GM12878 (cell line): Measurements from ENCODE around the gene PUSL1. TPM values are rescaled to one million over a fixed set of nuclear protein-coding genes. Genes with fewer than 3 reads are reported as not detected.

Experiments
- ATAC-seq: fragments of 200-7000 bp; cut with Tn5 transposase; 3 replicates; pipeline ENCODE4 v1.9.1; 2020; ENCODE audit warnings: mild to moderate bottlenecking, moderate library complexity
- BruUV-seq: library from RNA; stranded (reverse); fragments of 400-500 nt; replicated peaks from 2 replicates; lab custom pipeline; 2021; lab: Mats Ljungman, UMichigan
- CTCF ChIA-PET: fragments of 300-600 bp; sonication (Branson Sonifier 250); formaldehyde crosslinking; extraction: SDS; loops from one replicate; lab custom pipeline; 2021; ENCODE audit warnings: inconsistent platforms; lab: Yijun Ruan, JAX
- POLR2A ChIA-PET: fragments of 350-600 bp; formaldehyde crosslinking; extraction: SDS; loops from one replicate; lab custom pipeline; 2021; ENCODE audit warnings: inconsistent platforms; lab: Charles Lee
- RAD21 ChIA-PET: fragments of 300-600 bp; sonication (Branson Sonifier 250); formaldehyde crosslinking; loops from one replicate; lab custom pipeline; 2023; ENCODE audit warnings: antibody characterized with exemption; ENCODE audit not compliant: unreplicated experiment; lab: Charles Lee
- SMC1A ChIA-PET: fragments of 300-600 bp; sonication (Branson Sonifier 250); formaldehyde crosslinking; loops from one replicate; lab custom pipeline; 2023; ENCODE audit not compliant: unreplicated experiment, uncharacterized antibody; lab: Charles Lee
- DNase-seq: peaks from one replicate; pipeline ENCODE4 v3.0.0-alpha.2; 2011; ENCODE audit warnings: low read depth, low spot score
- FAIRE-seq: peaks from 3 replicates; lab custom pipeline; 2011; peaks lifted over from hg19 to GRCh38; lab: Jason Lieb, UNC
- H2AFZ ChIP-seq: 2 replicates; pipeline ENCODE4 v1.6.0; 2011; ENCODE audit warnings: low read depth, low read length, control low read depth; ENCODE audit not compliant: control insufficient read depth
- H3K27ac ChIP-seq: 2 replicates; pipeline ENCODE4 v1.5.1; 2011; ENCODE audit warnings: control low read depth; ENCODE audit not compliant: control insufficient read depth, insufficient read depth
- H3K27me3 ChIP-seq, 2 experiments: replicated peaks in 1 of 2; 2 replicates each; pipeline versions ENCODE4 v1.6.0 to v1.6.1; 2011; ENCODE audit warnings: low read length in 1 of 2; ENCODE audit not compliant: control insufficient read depth in 2 of 2, insufficient read depth in 2 of 2
- H3K36me3 ChIP-seq, 2 experiments: 2 replicates each; pipeline ENCODE4 v1.5.1; 2011; ENCODE audit warnings: low read length in 1 of 2; ENCODE audit not compliant: control insufficient read depth in 2 of 2, insufficient read depth in 2 of 2
- H3K4me1 ChIP-seq: 2 replicates; pipeline ENCODE4 v1.6.1; 2011; ENCODE audit warnings: mild to moderate bottlenecking, low read length, moderate library complexity, mixed read lengths; ENCODE audit not compliant: control insufficient read depth, insufficient read depth
- H3K4me2 ChIP-seq: 2 replicates; pipeline ENCODE4 v1.6.0; 2011; ENCODE audit warnings: control low read depth; ENCODE audit not compliant: control insufficient read depth, insufficient read depth
- H3K4me3 ChIP-seq: fragments of 200-600 bp; sonication (generic); 2 replicates; pipeline ENCODE4 v1.5.1; 2016
- H3K79me2 ChIP-seq: 2 replicates; pipeline ENCODE4 v1.6.0; 2011; ENCODE audit warnings: low read length; ENCODE audit not compliant: control insufficient read depth, insufficient read depth
- H3K9ac ChIP-seq: 2 replicates; pipeline ENCODE4 v1.8.0; 2011; ENCODE audit warnings: low read length, control low read depth, mixed read lengths; ENCODE audit not compliant: control insufficient read depth, insufficient read depth
- H3K9me3 ChIP-seq: replicated peaks from 3 replicates; pipeline ENCODE4 v1.5.1; 2011; ENCODE audit warnings: mild to moderate bottlenecking, low read length; ENCODE audit not compliant: control insufficient read depth, insufficient read depth
- H4K20me1 ChIP-seq: 2 replicates; pipeline ENCODE4 v1.6.0; 2011; ENCODE audit not compliant: control insufficient read depth, insufficient read depth
- CHD1 ChIP-seq: IDR thresholded peaks from 2 replicates; pipeline ENCODE4 v1.6.1; 2012; ENCODE audit warnings: low read depth, low read length, improper control_type of control experiment
- DPF2 ChIP-seq: fragments of 450-650 bp; IDR thresholded peaks from 2 replicates; pipeline ENCODE4 v1.6.1; 2017; ENCODE audit warnings: mild to moderate bottlenecking
- LARP7 ChIP-seq: fragments of 450-650 bp; IDR thresholded peaks from 2 replicates; pipeline ENCODE4 v1.6.1; 2017; ENCODE audit warnings: mild to moderate bottlenecking
- MLLT1 ChIP-seq: fragments of 450-650 bp; IDR thresholded peaks from 2 replicates; pipeline ENCODE4 v1.6.1; 2016; ENCODE audit warnings: mild to moderate bottlenecking
- POLR2AphosphoS2 ChIP-seq: IDR thresholded peaks from 2 replicates; pipeline ENCODE4 v1.6.1; 2011; ENCODE audit warnings: low read depth, mild to moderate bottlenecking, low read length, improper control_type of control experiment, moderate library complexity
- REST ChIP-seq: IDR thresholded peaks from 2 replicates; pipeline ENCODE4 v1.6.1; 2012; ENCODE audit warnings: mild to moderate bottlenecking, low read depth, low read length
- SREBF1 ChIP-seq: IDR thresholded peaks from 2 replicates; pipeline ENCODE4 v1.6.1; 2012; ENCODE audit warnings: mild to moderate bottlenecking, low read length
- STAT1 ChIP-seq: fragments of 450-650 bp; conservative IDR thresholded peaks from 2 replicates; pipeline ENCODE4 v1.6.1; 2014; ENCODE audit warnings: antibody characterized with exemption, mild to moderate bottlenecking
- YY1 ChIP-seq: IDR thresholded peaks from 2 replicates; pipeline ENCODE4 v1.6.1; 2011; ENCODE audit warnings: low read depth, mild to moderate bottlenecking, low read length
- ZNF384 ChIP-seq: IDR thresholded peaks from 2 replicates; pipeline ENCODE4 v1.6.1; 2012; ENCODE audit warnings: low read depth, mild to moderate bottlenecking, low read length, improper control_type of control experiment, borderline replicate concordance
- ZNF687 ChIP-seq: fragments of 450-650 bp; IDR thresholded peaks from 2 replicates; pipeline ENCODE4 v1.6.1; 2017; ENCODE audit warnings: mild to moderate bottlenecking, moderate library complexity
- WGBS: methylation state at CpG from one replicate; pipeline ENCODE4 v1.1.6; 2016; ENCODE audit warnings: low lambda C conversion rate; ENCODE audit not compliant: insufficient replicate concordance, insufficient coverage; ENCODE audit errors: missing lambda C conversion rate; 5-methylcytosine and 5-hydroxymethylcytosine counted together
- in situ Hi-C: fragments of 300-500 bp; cut with MboI; formaldehyde crosslinking; loops from 9 replicates; pipeline ENCODE4 v1.14.3; 2018; ENCODE audit warnings: mixed read lengths
- intact Hi-C: fragments of 100-400 bp; cut with micrococcal nuclease; formaldehyde crosslinking; loops from one replicate; pipeline ENCODE4 v1.14.2; 2022; ENCODE audit not compliant: unreplicated experiment
- polyA plus RNA-seq, 11 experiments: library from polyadenylated mRNA; depleted of rRNA in 4 of 11; unstranded in 6 of 11; stranded (reverse) in 5 of 11; fragments of >200 nt; fragmentation: Nextera tagmentation in 4 of 11; fragmentation: Illumina TruSeq in 1 of 11; extraction: Ambion mirVana in 4 of 11; extraction: Trizol in 1 of 11; gene quantifications; 1 replicate in 1 of 11; 2 replicates in 10 of 11; pipeline versions ENCODE4 v1.2.1 to v1.2.3, GENCODE V29; 2011 to 2016; ENCODE audit warnings: inconsistent platforms in 2 of 11, missing spikeins in 2 of 11, low read depth in 1 of 11
- total RNA-seq, 4 experiments: library from RNA; depleted of rRNA in 3 of 4; stranded (reverse); fragments of >200 nt in 3 of 4; fragmentation: Illumina TruSeq in 1 of 4; extraction: Trizol in 1 of 4; gene quantifications; 2 replicates each; pipeline versions ENCODE4 v1.2.1 to v1.2.3, GENCODE V29; 2013 to 2021

Gene PUSL1
- total and polyA plus RNA-seq, 10 of the 15 experiments (the other 5 are each of a cell fraction or from before 2014, with no cell fraction given): 0.16 to 28.4 (median 15.1) TPM

- no peak for TF ChIP-seq REST
- TF ChIP-seq DPF2: peak; percentile 92
- no peak for TF ChIP-seq CHD1
These were observed 41.0 kb downstream of the PUSL1 start, which contains the start of gene DVL1 (continued) for GRCh38 chr1:1349256-1350012.

GRCh38 chr1:1351511-1352427 lies 43.4 kb downstream of the PUSL1 start:
- Histone ChIP-seq H2AFZ (no peak overlapping the region), H4K20me1 (no peaks in the 10 kb centered on the region), H3K27me3 (peaks cover 0 to 3% of the 10 kb centered on the region in 2 experiments; a peak in 2 of 4 replicates), H3K79me2 (peaks cover 2% of the 10 kb centered on the region), H3K9me3 (no peaks in the 10 kb centered on the region), H3K4me2 (no peak overlapping the region), H3K9ac (no peak overlapping the region), H3K36me3 (no peaks in the 10 kb centered on the region), H3K4me1 (peaks cover 6% of the 10 kb centered on the region; the same call in 1 of the 2 replicates), H3K27ac (no peak overlapping the region), H3K4me3 (no peak overlapping the region)
- CTCF ChIA-PET: interaction anchor here (1.8 kb wide), 1 partner anchor 20 kb away, joined by 10 read pairs; no protein-coding TSS in a partner anchor
- DNase-seq (no peak), ATAC-seq (no peak), FAIRE-seq (no peak)
- intact Hi-C loops: no loop called here
- RAD21 ChIA-PET: no interaction called here
- in situ Hi-C loops: no loop called here
- SMC1A ChIA-PET: no interaction called here
- no TSS peak for BruUV-seq
- POLR2A ChIA-PET: no interaction called here
- WGBS: 81% methylated on average over 29 of the region's 29 CpGs
- TF ChIP-seq MLLT1: no peak
- no peak for TF ChIP-seq LARP7
- TF ChIP-seq POLR2AphosphoS2: no peak
- TF ChIP-seq DPF2: no peak
- TF ChIP-seq SREBF1: no peak
- no peak for TF ChIP-seq ZNF384
- no peak for TF ChIP-seq STAT1
- no peak for TF ChIP-seq ZNF687
- no peak for TF ChIP-seq YY1
